Posterior vena cava (tissue), 2 donors: ENCODE measurements around the gene NTN3. TPM values are rescaled to one million over a fixed set of nuclear protein-coding genes. Genes with fewer than 3 reads are reported as not detected.

Source experiments
- DNase-seq: peaks from one replicate; pipeline ENCODE4 v3.0.0-alpha.2; 2020; ENCODE audit warnings: low spot score
- intact Hi-C, 2 donors: fragments of 100-400 bp; cut with DNase I; formaldehyde crosslinking; loops; one replicate each; pipeline versions ENCODE4 v1.14.1 to v1.14.2; 2022 to 2023
- total RNA-seq, 2 donors: library from RNA; stranded (reverse); fragmentation: NEBNext Ultra II Directional; extraction: Animal tissue kit (Norgen Biotek cat#: 25700); gene quantifications; one replicate each; pipeline ENCODE4 v1.2.1, GENCODE V29; 2021
- donor health status: DM: yes; HTN: yes; CAD: no.
- donor health status: DM: yes; HTN: yes; CAD: no.

NTN3 gene
- total RNA-seq, 2 donors from 2014 or later: 0.29 TPM; not detected in 1

GRCh38 chr16:2505695-2506094, 34.6 kb downstream of the NTN3 start:
- intact Hi-C loops: no loop called here
- no peak for DNase-seq

- intact Hi-C loops: no loop called here
- DNase-seq: no peak
These were observed 36.1 kb downstream of the NTN3 start for GRCh38 chr16:2507052-2507659.

DNA sequence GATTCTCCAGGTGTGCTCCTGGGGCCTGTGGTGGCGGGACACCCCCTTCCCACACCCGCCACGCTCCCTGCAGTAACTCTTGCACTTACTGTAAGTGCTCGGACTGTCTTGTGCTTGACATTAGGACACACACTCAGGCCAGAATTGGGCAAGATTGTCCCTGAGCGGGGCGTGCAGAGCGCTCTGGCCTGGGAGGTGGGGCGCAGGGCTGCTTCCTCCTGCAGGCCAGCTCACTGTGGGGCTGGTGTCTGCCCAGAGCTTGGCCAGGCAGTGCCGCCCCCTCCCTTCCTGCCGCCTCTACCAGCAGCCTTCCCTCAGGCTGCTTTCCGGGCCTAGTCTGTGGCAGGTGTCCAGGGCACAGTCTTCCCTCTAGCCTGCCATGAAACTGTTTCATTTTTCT, 36.6 kb downstream of the NTN3 start:
- peak; percentile 92 for DNase-seq
- intact Hi-C loops: no loop called here

DNA sequence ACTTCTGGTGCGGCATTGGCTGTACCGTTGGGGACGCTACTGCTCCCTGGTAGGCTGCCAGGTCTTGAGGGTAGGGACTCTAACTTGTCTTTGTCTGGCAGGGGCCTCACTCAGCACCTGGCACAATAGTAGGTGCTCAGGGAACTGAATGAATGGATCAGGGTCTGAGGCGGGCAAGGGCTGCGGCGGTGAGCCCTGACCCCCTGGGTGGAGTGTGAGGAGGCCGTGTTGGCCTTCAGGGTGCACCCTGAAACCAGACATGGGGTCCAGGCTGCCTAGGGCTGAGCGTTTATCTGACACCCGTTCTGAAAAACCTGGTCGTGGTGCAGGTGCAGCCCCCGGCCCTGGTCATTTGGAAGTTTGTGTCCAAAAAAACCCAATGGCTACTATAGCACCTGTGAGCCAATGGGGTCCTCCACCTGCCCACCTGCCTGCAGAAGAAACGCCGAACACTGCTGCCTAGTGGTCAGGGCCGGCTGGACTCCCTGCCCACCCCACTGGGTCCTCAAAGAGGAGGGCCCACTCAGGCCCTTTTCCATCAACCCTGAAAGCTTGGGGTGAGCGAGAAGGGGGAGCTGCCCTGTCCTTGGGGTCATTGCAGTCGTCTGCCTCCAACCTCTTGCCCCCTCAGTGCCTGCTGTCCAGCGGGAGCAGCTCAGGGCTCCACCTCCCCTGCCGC, 37.8 kb downstream of the NTN3 start:
- intact Hi-C loops: no loop called here

DNA sequence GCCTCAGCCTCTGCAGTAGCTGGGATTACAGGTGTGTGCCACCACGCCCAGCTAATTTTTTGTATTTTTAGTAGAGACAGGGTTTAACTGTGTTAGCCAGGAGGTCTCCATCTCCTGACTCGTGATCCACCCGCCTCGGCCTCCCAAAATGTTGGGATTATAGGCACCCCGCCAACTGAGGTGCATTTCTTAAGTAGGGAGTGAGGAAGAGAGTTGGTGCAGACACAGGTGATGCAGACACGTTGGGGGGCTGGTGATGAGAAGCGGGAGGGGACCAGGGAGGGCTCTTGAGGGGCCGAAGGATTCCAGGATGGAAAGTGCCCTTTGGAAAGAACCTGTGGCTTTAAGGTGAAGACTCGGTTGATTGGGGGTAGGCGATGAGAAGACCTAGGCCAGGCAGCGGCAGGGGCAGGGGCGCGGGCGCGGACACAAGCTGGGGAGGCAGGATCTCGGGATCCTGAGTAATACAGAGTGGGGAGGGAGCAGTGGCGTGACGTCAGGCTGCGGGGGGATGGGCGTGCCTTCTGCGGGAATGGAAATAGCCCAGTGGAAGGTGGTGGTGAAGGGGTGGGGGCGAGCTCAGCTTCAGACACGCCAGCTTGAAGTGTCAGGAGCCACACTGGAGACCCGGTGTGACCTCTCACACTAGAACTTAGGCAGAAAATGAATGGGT, 40.2 kb downstream of the NTN3 start:
- intact Hi-C loops: no loop called here
- peak; percentile 94 for DNase-seq

More for the DNA sequence above, 37.8 kb downstream of the NTN3 start:
- DNase-seq: no peak

DNA sequence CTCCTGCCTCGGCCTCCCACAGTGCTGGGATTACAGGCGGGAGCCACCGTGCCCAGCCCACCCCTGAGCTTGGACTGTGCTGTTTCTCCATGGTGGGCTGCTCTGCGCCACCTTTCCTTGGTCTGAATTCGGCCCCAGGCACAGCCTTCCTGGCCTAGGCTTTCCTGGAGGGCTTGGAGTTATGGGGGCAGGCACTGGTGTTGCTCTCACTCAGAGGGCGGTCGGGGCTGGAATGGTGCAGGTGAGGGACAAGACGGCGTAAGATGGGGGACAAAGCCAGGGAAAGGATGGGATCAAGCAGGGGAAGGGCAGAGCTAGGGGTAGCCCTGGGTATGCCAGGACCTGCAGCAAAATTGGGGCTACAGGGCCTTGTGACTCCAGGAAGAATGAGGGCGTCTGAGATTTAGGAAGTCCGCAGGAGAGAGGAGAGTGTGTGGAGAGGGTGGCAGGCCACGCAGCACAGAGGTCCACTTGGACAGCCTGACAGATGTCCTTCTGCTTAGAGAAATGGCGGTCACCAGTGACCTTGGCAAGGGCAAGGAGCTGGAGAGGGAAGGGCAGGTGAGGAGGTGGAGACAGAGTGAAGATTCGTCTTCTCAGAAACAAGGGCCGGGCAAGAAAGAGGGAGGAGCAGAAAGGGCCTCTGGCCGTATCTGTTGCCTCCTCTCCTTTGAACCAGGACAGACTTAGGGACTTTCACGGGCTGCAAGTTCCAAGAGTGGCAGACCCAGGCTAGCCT, 41.1 kb downstream of the NTN3 start:
- intact Hi-C loops: no loop called here
- DNase-seq: no peak

DNA sequence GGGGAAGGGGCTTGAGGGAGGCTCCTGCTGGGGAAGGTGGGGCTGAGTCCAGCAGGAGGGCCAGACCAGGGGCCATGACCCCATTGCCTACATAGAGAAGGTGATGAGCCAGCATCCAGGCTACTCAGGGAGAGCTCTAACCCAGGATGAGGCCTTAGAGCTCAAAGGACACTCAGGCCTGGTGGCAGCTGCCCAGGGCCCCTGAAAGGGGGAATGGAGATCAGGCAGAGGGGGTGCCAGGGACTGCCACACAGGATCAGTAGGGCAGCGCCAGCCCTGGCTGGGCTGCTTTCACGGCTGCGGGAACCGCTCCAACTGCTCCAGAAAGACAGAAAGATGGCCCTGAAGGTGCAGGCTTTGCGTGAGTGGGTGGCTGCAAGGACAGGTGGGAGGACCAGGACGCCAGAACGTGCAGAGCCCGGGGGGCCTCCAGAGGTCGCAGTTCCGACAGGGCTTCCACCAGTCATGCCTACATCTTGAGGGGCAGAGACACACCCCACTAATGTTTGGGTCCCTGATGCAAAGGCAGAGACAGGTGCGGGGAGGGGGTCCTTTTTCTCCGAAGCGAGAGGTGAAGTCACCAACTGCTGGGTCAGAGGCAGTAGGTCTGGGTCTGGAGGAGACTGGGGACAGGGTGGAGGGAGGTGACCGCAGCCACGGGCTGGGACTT, 41.8 kb downstream of the NTN3 start:
- intact Hi-C loops: no loop called here
- DNase-seq: no peak

DNA sequence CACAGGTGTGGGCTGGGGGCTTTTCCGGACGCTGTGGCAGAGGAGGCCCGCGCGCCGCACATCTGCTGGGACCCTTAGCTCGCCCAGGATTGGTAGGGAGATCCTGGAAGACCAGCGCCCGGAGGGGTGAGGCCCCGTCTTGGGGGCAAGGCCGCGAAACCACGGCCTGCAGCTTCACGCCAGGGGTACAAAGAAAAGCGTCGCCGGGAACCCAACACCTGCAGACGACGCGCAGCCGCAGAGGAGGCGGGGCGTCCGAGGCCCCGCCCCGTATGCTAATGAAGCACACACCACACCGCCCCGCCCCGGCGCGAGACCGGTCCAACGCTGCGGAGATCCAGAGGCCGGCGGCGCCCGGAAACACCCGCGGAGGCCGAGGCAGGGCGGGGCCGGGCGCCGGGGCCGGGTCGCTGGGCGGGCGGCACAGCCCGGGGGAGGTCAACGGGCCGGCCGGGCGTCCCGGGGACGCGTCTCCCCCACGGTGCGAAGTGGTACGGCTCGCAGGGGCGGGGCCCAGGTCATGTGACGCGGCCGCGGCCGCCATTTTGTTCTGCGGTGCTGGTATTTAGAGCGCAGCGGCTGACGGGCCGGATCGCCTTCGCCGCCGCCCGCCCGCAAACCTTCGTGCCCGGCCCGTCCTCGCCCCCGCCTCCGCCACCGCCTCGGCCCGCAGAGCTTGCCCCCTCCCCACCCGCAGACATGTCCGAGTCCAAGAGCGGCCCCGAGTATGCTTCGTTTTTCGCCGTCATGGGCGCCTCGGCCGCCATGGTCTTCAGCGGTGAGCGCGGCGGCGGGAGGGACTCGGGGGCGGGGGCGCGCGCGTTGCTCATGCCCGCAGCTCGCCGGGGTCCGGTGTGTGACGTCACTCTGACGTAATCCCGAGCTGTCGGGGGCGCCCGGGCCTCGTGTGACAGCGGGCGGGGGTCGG, 42.6 kb downstream of the NTN3 start, which contains the start of gene ATP6V0C:
Gene ATP6V0C, plus strand, starts transcription at position 548 of the 928 bp plus-strand sequence. Its CDS starts 152 bp downstream, at position 700.
- peak; percentile 98 for DNase-seq
- intact Hi-C loops: no loop called here

DNA sequence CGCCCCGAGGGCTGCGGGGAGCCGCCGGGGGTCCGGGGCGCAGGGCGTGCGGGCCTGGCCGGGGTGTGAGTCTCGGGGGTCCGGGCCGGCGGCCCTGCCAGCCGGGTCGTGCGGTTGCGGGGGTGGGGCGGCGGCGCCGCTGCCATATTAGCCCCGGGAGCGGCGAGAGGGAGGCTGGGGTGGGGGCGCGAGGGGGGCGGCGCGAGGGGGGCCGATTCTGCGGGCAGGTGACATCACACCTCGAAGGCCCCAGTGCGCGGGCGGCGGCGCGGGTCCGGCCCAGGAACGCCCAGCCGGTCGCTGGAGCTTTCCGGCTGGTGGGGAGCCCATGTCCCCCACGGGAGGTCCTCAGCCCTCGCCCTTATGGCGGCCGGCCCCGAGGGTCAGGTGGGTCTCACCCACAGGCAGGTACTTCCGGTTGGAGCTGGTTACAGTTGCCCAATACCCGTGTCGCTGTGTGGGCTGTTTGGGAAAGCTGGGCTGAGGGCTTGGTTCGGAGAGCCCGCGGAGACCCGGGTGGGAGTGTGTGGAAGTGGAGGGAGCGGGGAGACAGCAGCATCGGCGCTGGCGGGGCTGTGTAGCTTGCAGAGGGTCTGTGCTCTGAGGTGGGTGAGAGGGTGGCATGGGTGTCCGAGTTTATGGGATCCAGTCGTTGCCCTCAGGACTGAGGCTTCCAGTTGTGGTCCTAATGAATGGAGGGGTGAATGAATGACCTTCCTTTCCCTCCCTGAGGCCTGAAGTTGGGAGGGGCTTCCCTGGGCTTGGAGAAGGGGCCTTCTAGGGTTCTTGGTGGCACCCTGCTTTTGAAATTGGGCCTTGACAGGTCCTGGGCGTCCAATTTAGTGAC, 43.5 kb downstream of the NTN3 start:
- DNase-seq: no peak
- intact Hi-C loops: no loop called here

DNA sequence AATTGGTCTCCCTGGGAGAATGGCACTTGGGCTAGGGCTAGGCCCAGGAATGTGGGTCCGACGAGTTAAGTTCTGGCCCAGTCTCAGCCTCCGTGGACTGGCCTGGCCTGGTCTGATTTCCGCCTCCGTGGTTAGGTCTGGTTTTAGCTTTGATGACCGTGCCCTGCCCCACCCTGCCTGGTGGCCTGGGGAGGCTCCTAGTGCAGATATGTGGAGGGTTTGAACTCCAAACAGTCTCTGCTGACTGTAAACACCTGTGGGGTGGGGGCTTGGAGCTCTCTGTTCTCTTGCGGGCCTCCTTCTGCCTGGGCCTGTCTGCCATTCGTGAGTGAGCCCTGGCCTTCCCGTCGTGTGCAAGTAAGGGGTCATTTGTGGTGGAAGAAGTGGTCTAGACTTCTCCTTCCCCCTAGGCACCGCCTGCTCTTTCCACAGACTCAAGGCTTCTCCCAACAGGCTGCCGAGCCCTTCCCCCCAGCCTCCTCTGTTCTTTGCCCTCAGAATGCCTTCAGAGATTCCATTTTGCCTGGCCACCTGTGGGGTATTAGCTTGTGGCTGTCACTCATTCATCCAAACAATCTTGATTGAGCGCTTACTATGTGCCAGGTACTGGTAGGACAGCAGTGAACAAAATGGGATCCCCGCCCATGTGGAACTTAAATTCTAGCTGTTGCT, 44.2 kb downstream of the NTN3 start:
- no peak for DNase-seq
- intact Hi-C loops: no loop called here

- intact Hi-C loops: no loop called here
- DNase-seq: no peak
These were observed 45.5 kb downstream of the NTN3 start for GRCh38 chr16:2516391-2517240.

- intact Hi-C loops: no loop called here
- no peak for DNase-seq
These were observed 47.0 kb downstream of the NTN3 start for GRCh38 chr16:2517954-2518605.

- intact Hi-C loops: no loop called here
- no peak for DNase-seq
These were observed 48.0 kb downstream of the NTN3 start for GRCh38 chr16:2518823-2519710.

GRCh38 chr16:2519711-2520080, 48.6 kb downstream of the NTN3 start:
- DNase-seq: no peak
- intact Hi-C loops: loop anchor here in 1 of 2 donors (10.0 kb wide), 1 partner anchor 315 kb away; the partner anchor contains the start of gene MLST8
